DOHH2 (cell line): Measurements from ENCODE around the gene HTR1E.

Source experiments
- CTCF ChIP-seq: fragments of 200-600 bp; sonication (generic); IDR thresholded peaks from one replicate; pipeline ENCODE4 v1.5.1; 2014; ENCODE audit warnings: antibody characterized with exemption, mild to moderate bottlenecking, low read depth, low read length; ENCODE audit not compliant: poor library complexity, severe bottlenecking
- EZH2phosphoT487 ChIP-seq: fragments of 200-600 bp; sonication (generic); IDR thresholded peaks from 2 replicates; pipeline ENCODE4 v1.6.1; 2017; ENCODE audit warnings: borderline replicate concordance, mild to moderate bottlenecking, antibody characterized with exemption, low read length, moderate library complexity, mixed read lengths

GRCh38 chr6:86949771-86950170 lies 12.4 kb downstream of the HTR1E start:
- TF ChIP-seq CTCF (no peak), EZH2phosphoT487 (no peak)
